Measurements from ENCODE around the gene AIG1.
"Not testable (repeated sequence)": the region's sequence is repeated elsewhere in the genome, so short reads cannot be mapped to it uniquely, and the experiment has no call there.

The AIG1 gene

GRCh38 chr6:143267760-143268159 is 207.1 kb downstream of the AIG1 start:
- no peak for DNase-seq (ENCODE audit: low read depth in 2 of 2)

- no peak for DNase-seq (ENCODE audit: low read depth in 2 of 2)
Observed at GRCh38 chr6:143268439-143268838, 207.8 kb downstream of the AIG1 start.

- DNase-seq (ENCODE audit: low read depth in 2 of 2): no peak
Observed at GRCh38 chr6:143270026-143270425, 209.3 kb downstream of the AIG1 start.

- no peak for DNase-seq (ENCODE audit: low read depth in 2 of 2)
Observed at GRCh38 chr6:143271024-143271423, 210.3 kb downstream of the AIG1 start.

- DNase-seq (ENCODE audit: low read depth in 2 of 2): no peak
Observed at GRCh38 chr6:143276436-143276835, 215.7 kb downstream of the AIG1 start.

- no peak for DNase-seq (ENCODE audit: low read depth in 2 of 2)
Observed at GRCh38 chr6:143279385-143279784, 218.7 kb downstream of the AIG1 start.

- DNase-seq (ENCODE audit: low read depth in 2 of 2): no peak
Observed at GRCh38 chr6:143283887-143284645, 223.4 kb downstream of the AIG1 start.

GRCh38 chr6:143286251-143286795 is 225.6 kb downstream of the AIG1 start:
- DNase-seq (ENCODE audit: low read depth in 2 of 2): no peak

- no peak for DNase-seq (ENCODE audit: low read depth in 2 of 2)
Observed at GRCh38 chr6:143288923-143289322, 228.2 kb downstream of the AIG1 start.

- no peak for DNase-seq (ENCODE audit: low read depth in 2 of 2)
Observed at GRCh38 chr6:143290206-143290605, 229.5 kb downstream of the AIG1 start.

- DNase-seq (ENCODE audit: low read depth in 2 of 2): no peak
Observed at GRCh38 chr6:143293523-143293922, 232.8 kb downstream of the AIG1 start.

- DNase-seq (ENCODE audit: low read depth in 2 of 2): no peak
Observed at GRCh38 chr6:143294265-143294860, 233.7 kb downstream of the AIG1 start.

GRCh38 chr6:143295932-143296331 is 235.2 kb downstream of the AIG1 start:
- no peak for DNase-seq (ENCODE audit: low read depth in 2 of 2)

GRCh38 chr6:143298071-143298470 is 237.4 kb downstream of the AIG1 start:
- DNase-seq (ENCODE audit: low read depth in 2 of 2): no peak

- DNase-seq (ENCODE audit: low read depth in 2 of 2): no peak
Observed at GRCh38 chr6:143299253-143300166, 238.8 kb downstream of the AIG1 start.

GRCh38 chr6:143301188-143301587 is 240.5 kb downstream of the AIG1 start:
- DNase-seq (ENCODE audit: low read depth in 2 of 2): no peak

GRCh38 chr6:143307760-143308159 is 247.1 kb downstream of the AIG1 start:
- DNase-seq (ENCODE audit: low read depth in 2 of 2): not testable (repeated sequence)

GRCh38 chr6:143313163-143313562 is 252.5 kb downstream of the AIG1 start:
- no peak for DNase-seq (ENCODE audit: low read depth in 2 of 2)

- DNase-seq (ENCODE audit: low read depth in 2 of 2): no peak
Observed at GRCh38 chr6:143321491-143322086, 260.9 kb downstream of the AIG1 start.

- DNase-seq (ENCODE audit: low read depth in 2 of 2): no peak
Observed at GRCh38 chr6:143322386-143322785, 261.7 kb downstream of the AIG1 start.

- DNase-seq (ENCODE audit: low read depth in 2 of 2): no peak
Observed at GRCh38 chr6:143323729-143324470, 263.2 kb downstream of the AIG1 start.

Data from stimulated activated CD8-positive, alpha-beta memory T cell treated with anti-CD3 and anti-CD28 coated beads, Interleukin-15, amount 100 ng/mL, for 48 hours (primary cell).